T-helper 9 cell (primary cell): ENCODE measurements around the gene INPP5E.

Experiments used
- DNase-seq: peaks from one replicate; pipeline ENCODE4 v3.0.0-alpha.2; 2020

Gene INPP5E

GRCh38 chr9:136472640-136473353 lies 33.2 kb upstream of the INPP5E start:
- DNase-seq, result no peak

GRCh38 chr9:136471802-136472487 lies 32.3 kb upstream of the INPP5E start:
- DNase-seq, result no peak

GRCh38 chr9:136470792-136471469 lies 31.3 kb upstream of the INPP5E start:
- no peak for DNase-seq

- DNase-seq, result no peak
These were observed 30.7 kb upstream of the INPP5E start for GRCh38 chr9:136470356-136470755.

GRCh38 chr9:136467766-136468165 lies 28.1 kb upstream of the INPP5E start:
- no peak for DNase-seq

GRCh38 chr9:136466155-136466541 lies 26.5 kb upstream of the INPP5E start:
- DNase-seq, result no peak

GRCh38 chr9:136465500-136466154 lies 26.0 kb upstream of the INPP5E start:
- no peak for DNase-seq

GRCh38 chr9:136464241-136464640 lies 24.6 kb upstream of the INPP5E start:
- DNase-seq, result no peak

- DNase-seq, result no peak
These were observed 23.9 kb upstream of the INPP5E start for GRCh38 chr9:136463578-136463977.

GRCh38 chr9:136462664-136463063 lies 23.0 kb upstream of the INPP5E start:
- DNase-seq, result no peak

- DNase-seq, result no peak
These were observed 21.2 kb upstream of the INPP5E start for GRCh38 chr9:136460772-136461325.

GRCh38 chr9:136459425-136459824 lies 19.8 kb upstream of the INPP5E start:
- no peak for DNase-seq

- DNase-seq, result no peak
These were observed 17.7 kb upstream of the INPP5E start for GRCh38 chr9:136457326-136457725.

GRCh38 chr9:136456258-136456657 lies 16.6 kb upstream of the INPP5E start:
- no peak for DNase-seq

- DNase-seq, result no peak
These were observed 15.7 kb upstream of the INPP5E start for GRCh38 chr9:136455043-136456002.

- no peak for DNase-seq
These were observed 14.6 kb upstream of the INPP5E start for GRCh38 chr9:136454026-136454796.

- no peak for DNase-seq
These were observed 13.7 kb upstream of the INPP5E start for GRCh38 chr9:136453326-136453725.

- DNase-seq, result no peak
These were observed 11.7 kb upstream of the INPP5E start for GRCh38 chr9:136451221-136451877.

- DNase-seq, result no peak
These were observed 9.0 kb upstream of the INPP5E start for GRCh38 chr9:136448655-136449054.

- DNase-seq, result no peak
These were observed 7.6 kb upstream of the INPP5E start for GRCh38 chr9:136447173-136447778.
